Neutrophil (primary cell): ENCODE data around the gene ATXN2.
"Not testable (repeated sequence)": the region's sequence is repeated elsewhere in the genome, so short reads cannot be mapped to it uniquely, and the experiment has no call there.

Experiments used
- H3K27ac ChIP-seq: fragments of 200-600 bp; sonication (generic); 2 replicates; pipeline ENCODE4 v1.5.1; 2016; ENCODE audit warnings: mild to moderate bottlenecking, moderate library complexity
- H3K27me3 ChIP-seq: fragments of 200-600 bp; sonication (generic); 2 replicates; pipeline ENCODE4 v1.6.0; 2016; ENCODE audit warnings: mild to moderate bottlenecking
- H3K36me3 ChIP-seq: fragments of 200-600 bp; sonication (generic); 2 replicates; pipeline ENCODE4 v1.5.1; 2017
- H3K4me1 ChIP-seq, 2 experiments: fragments of 200-600 bp in 1 of 2; sonication (generic) in 1 of 2; 1 replicate in 1 of 2; 2 replicates in 1 of 2; pipeline versions ENCODE4 v1.5.1 to v1.6.1; 2013 to 2016; ENCODE audit warnings: low read depth in 1 of 2, low read length in 1 of 2, mild to moderate bottlenecking in 1 of 2, moderate library complexity in 1 of 2; ENCODE audit not compliant: control insufficient read depth in 1 of 2, insufficient read depth in 1 of 2
- H3K4me3 ChIP-seq, 2 experiments: fragments of 200-600 bp in 1 of 2; sonication (generic) in 1 of 2; 1 replicate in 1 of 2; 2 replicates in 1 of 2; pipeline ENCODE4 v1.5.1; 2013 to 2016; ENCODE audit warnings: low read depth in 1 of 2, low read length in 1 of 2, mild to moderate bottlenecking in 1 of 2, moderate library complexity in 1 of 2
- H3K9me3 ChIP-seq: fragments of 200-600 bp; sonication (generic); 2 replicates; pipeline ENCODE4 v1.5.1; 2016
- CTCF ChIP-seq: fragments of 200-600 bp; sonication (generic); IDR thresholded peaks from 2 replicates; pipeline ENCODE4 v1.5.1; 2016; ENCODE audit warnings: antibody characterized with exemption

ATXN2 gene

GRCh38 chr12:111469401-111469800 is 129.7 kb downstream of the ATXN2 start:
- H3K27me3 ChIP-seq, result no peaks in the 10 kb centered on the region
- no peaks in the 10 kb centered on the region for H3K4me1 ChIP-seq
- H3K27ac ChIP-seq, result no peak overlapping the region
- peaks cover 39% of the 10 kb centered on the region for H3K36me3 ChIP-seq
- H3K4me3 ChIP-seq, result no peak overlapping the region
- no peaks in the 10 kb centered on the region for H3K9me3 ChIP-seq
- no peak for TF ChIP-seq CTCF

DNA sequence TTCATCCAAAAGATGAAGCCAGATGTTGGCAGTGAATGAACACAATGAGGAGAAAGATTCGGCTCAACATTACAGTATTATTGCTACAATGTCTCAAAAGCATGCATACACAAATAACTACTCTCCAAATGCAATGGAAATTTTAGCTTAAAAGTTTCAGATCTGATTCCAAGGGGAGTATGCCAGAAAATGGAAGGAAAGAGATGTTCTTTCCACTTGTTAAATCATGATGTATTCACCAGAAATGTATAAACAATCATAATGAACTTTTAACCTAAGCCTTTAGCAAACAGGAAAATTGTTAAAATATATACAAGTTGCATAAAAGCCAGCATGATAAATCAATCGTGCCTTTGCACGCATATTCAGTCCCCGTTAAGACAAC is 131.3 kb downstream of the ATXN2 start:
- Histone ChIP-seq H3K27me3 (no peaks in the 10 kb centered on the region), H3K9me3 (no peaks in the 10 kb centered on the region), H3K4me1 (no peaks in the 10 kb centered on the region), H3K4me3 (no peak overlapping the region), H3K36me3 (peaks cover 47% of the 10 kb centered on the region), H3K27ac (no peak overlapping the region)
- TF ChIP-seq CTCF, result no peak

GRCh38 chr12:111467092-111467856 is 131.8 kb downstream of the ATXN2 start:
- peaks cover 42% of the 10 kb centered on the region for H3K36me3 ChIP-seq
- TF ChIP-seq CTCF, result no peak
- no peaks in the 10 kb centered on the region for H3K27me3 ChIP-seq
- H3K27ac ChIP-seq, result no peak overlapping the region
- no peaks in the 10 kb centered on the region for H3K9me3 ChIP-seq
- no peak overlapping the region for H3K4me3 ChIP-seq
- no peaks in the 10 kb centered on the region for H3K4me1 ChIP-seq

DNA sequence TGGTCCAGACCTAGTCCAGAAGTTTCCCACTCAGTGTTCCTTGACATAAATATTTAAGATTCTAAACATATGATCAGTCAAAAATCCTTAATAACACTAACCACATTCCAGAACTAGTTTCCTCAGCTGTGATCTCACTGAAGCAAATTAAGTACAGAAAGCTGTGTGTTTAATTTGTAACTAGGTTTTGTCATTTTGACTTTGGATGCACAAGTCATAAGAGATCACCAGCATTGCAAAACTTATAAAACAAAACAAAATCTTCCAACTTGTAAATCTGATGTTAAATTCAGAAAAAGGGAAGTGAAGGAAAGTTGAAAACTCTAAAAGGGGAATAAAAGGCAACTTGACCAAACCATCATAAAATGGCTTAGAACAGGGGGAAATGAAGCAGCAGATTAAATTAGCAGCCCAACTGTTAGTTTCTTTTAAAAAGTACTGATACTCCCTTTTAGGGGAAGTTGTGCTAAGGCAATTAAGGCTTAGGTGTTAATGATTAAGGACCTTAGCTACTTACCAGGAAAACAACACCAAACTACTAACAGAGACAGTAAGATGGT is 136.8 kb downstream of the ATXN2 start:
- no peak overlapping the region for H3K27ac ChIP-seq
- H3K4me3 ChIP-seq, result no peak overlapping the region
- no peaks in the 10 kb centered on the region for H3K4me1 ChIP-seq
- TF ChIP-seq CTCF, result no peak
- H3K36me3 ChIP-seq, result peaks cover 41% of the 10 kb centered on the region
- no peaks in the 10 kb centered on the region for H3K9me3 ChIP-seq
- no peaks in the 10 kb centered on the region for H3K27me3 ChIP-seq

- not testable (repeated sequence) for H3K4me3 ChIP-seq, H3K27me3 ChIP-seq
- H3K36me3 ChIP-seq, result peaks cover 62% of the 10 kb centered on the region
Measured at GRCh38 chr12:111460111-111460510, 139.0 kb downstream of the ATXN2 start.

GRCh38 chr12:111458546-111459172 is 140.5 kb downstream of the ATXN2 start:
- Histone ChIP-seq H3K27me3 (no peaks in the 10 kb centered on the region), H3K27ac (no peak overlapping the region), H3K4me1 (no peaks in the 10 kb centered on the region), H3K9me3 (no peaks in the 10 kb centered on the region), H3K4me3 (no peak overlapping the region), H3K36me3 (peaks cover 67% of the 10 kb centered on the region)
- TF ChIP-seq CTCF, result no peak

More at GRCh38 chr12:111460111-111460510, 139.0 kb downstream of the ATXN2 start:
- H3K27ac ChIP-seq, H3K4me1 ChIP-seq, H3K9me3 ChIP-seq: not testable (repeated sequence)
